ENCODE measurements around the gene RTEL1. TPM values are rescaled to one million over a fixed set of nuclear protein-coding genes. Genes with fewer than 3 reads are reported as not detected.

The RTEL1 gene
- total RNA-seq, 5 donors from 2014 or later (not counting 1 experiment from before 2014, with no cell fraction given): 30.7 to 41.6 (median 36.8) TPM

- Histone ChIP-seq H3K36me3 (ENCODE audit: control insufficient read depth in 2 of 2, extremely low read depth in 1 of 2, insufficient read depth in 1 of 2, low read length in 1 of 2) (peaks cover 3 to 4% of the 10 kb centered on the region in 2 donors), H3K4me1 (ENCODE audit: control insufficient read depth in 1 of 2, extremely low read depth in 1 of 2, insufficient read depth in 2 of 2, low read length in 2 of 2) (peaks cover 24 to 50% of the 10 kb centered on the region in 2 experiments), H3K4me3 (ENCODE audit: control insufficient read depth in 1 of 2, extremely low read depth in 1 of 2, low read length in 1 of 2) (peak overlapping the region; percentile 79 to 94), H3K27ac (ENCODE audit: low read length) (peak overlapping the region; percentile 82), H3K27me3 (replicated peaks in 1 of 2; ENCODE audit: control insufficient read depth in 2 of 2, extremely low read depth in 1 of 2, insufficient read depth in 2 of 2, low read length in 1 of 2) (peaks cover 0 to 2% of the 10 kb centered on the region in 2 experiments), H3K9me3 (no peaks in the 10 kb centered on the region)
- Mint-ChIP-seq H3K27me3 (no peaks in the 10 kb centered on the region), H3K9me3 (no peaks in the 10 kb centered on the region), H3K27ac (peak overlapping the region; percentile 71 to 85), H3K4me3 (peak overlapping the region; percentile 74 to 80 (median 79)), H3K36me3 (peaks cover 8% of the 10 kb centered on the region), H3K4me1 (peaks cover 33 to 45% (median 42%) of the 10 kb centered on the region in 3 donors)
- ChIA-PET CTCF (interaction anchor here in 1 of 2 donors (0.6 to 2.0 kb wide), 17 partner anchors 9 to 339 kb away, joined by 3 to 22 read pairs (median 6); partner anchors contain the start of genes ARFRP1, GMEB2, HELZ2 and PTK6), POLR2A (interaction anchor here (1.0 to 1.5 kb wide), 2 partner anchors 14 kb away, joined by 14 to 21 read pairs; partner anchors contain the start of gene GMEB2 (in 1 of the 2))
- WGBS (ENCODE audit: insufficient coverage): under 1% methylated on average over 38 of the region's 47 CpGs
- DNase-seq: peak in 32 of 35 experiments; percentile 37 to 69 (median 56)
- peak; percentile 24 to 38 (median 32) for ATAC-seq (replicated peaks in 1 of 4)
Observed at GRCh38 chr20:63641146-63641791, 16.8 kb upstream of the RTEL1 start.

DNA sequence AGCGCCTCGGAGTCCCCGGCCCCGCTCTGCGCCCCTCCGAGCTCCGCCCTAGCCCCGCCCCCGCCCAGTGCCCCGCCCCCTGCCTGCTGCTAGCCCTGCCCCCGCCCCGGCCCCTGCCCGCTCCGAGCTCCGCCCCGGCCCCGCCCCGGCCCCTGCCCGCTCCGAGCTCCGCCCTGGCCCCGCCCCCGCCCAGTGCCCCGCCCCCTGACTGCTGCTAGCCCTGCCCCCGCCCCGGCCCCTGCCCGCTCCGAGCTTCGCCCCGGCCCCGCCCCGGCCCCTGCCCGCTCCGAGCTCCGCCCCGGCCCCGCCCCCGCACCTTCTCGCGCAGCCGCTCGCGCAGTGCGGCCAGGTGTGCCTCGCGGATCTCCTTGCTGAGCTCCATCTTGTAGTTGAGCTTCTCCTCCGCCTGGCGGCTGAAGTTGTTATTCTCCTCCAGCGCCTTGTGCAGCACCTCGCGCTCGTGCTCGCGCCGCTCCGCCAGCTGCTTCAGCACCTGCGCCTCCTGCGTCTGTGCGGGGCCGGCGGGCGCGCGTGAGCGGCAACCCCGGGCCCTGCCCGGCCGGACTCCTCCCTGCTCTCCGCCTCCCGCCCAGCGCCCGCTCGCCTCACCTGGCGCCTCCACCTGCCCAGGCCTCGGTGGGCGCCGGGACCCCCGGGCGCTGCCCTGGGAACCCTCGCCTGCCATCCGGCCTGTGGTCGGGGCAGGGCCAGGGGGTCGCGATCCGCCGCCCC is 16.2 kb upstream of the RTEL1 start:
- CTCF ChIA-PET: interaction anchor here (0.5 to 2.0 kb wide), 21 partner anchors 9 to 417 kb away, joined by 3 to 22 read pairs (median 5); partner anchors contain the start of genes ARFRP1 (in 1 of the 2), GMEB2 (in 1 of the 2), HELZ2 (in 1 of the 2) and PTK6 (in 1 of the 2)
- Histone ChIP-seq H3K36me3 (ENCODE audit: control insufficient read depth in 2 of 2, extremely low read depth in 1 of 2, insufficient read depth in 1 of 2, low read length in 1 of 2) (peaks cover 3 to 4% of the 10 kb centered on the region in 2 donors), H3K4me3 (ENCODE audit: control insufficient read depth in 1 of 2, extremely low read depth in 1 of 2, low read length in 1 of 2) (peak overlapping the region in 1 of 2 donors; percentile 94), H3K9me3 (no peaks in the 10 kb centered on the region), H3K27ac (ENCODE audit: low read length) (peak overlapping the region; percentile 82), H3K4me1 (ENCODE audit: control insufficient read depth in 1 of 2, extremely low read depth in 1 of 2, insufficient read depth in 2 of 2, low read length in 2 of 2) (peaks cover 21 to 43% of the 10 kb centered on the region in 2 experiments), H3K27me3 (replicated peaks in 1 of 2; ENCODE audit: control insufficient read depth in 2 of 2, extremely low read depth in 1 of 2, insufficient read depth in 2 of 2, low read length in 1 of 2) (peaks cover 0 to 2% of the 10 kb centered on the region in 2 experiments)
- Mint-ChIP-seq H3K36me3 (peaks cover 8% of the 10 kb centered on the region), H3K4me3 (peak overlapping the region; percentile 74 to 80 (median 79)), H3K27ac (peak overlapping the region; percentile 55 to 68), H3K9me3 (no peaks in the 10 kb centered on the region), H3K27me3 (no peaks in the 10 kb centered on the region), H3K4me1 (peaks cover 29 to 42% (median 37%) of the 10 kb centered on the region in 3 donors)
- DNase-seq: peak; percentile 91 to 99 (median 96)
- under 1% methylated on average over 54 of the region's 86 CpGs for WGBS (ENCODE audit: insufficient coverage)
- ATAC-seq (replicated peaks in 1 of 4): peak; percentile 54 to 72 (median 62)
- POLR2A ChIA-PET: interaction anchor here (1.0 to 1.5 kb wide), 2 partner anchors 14 to 15 kb away, joined by 14 to 21 read pairs; partner anchors contain the start of gene GMEB2 (in 1 of the 2)

DNA sequence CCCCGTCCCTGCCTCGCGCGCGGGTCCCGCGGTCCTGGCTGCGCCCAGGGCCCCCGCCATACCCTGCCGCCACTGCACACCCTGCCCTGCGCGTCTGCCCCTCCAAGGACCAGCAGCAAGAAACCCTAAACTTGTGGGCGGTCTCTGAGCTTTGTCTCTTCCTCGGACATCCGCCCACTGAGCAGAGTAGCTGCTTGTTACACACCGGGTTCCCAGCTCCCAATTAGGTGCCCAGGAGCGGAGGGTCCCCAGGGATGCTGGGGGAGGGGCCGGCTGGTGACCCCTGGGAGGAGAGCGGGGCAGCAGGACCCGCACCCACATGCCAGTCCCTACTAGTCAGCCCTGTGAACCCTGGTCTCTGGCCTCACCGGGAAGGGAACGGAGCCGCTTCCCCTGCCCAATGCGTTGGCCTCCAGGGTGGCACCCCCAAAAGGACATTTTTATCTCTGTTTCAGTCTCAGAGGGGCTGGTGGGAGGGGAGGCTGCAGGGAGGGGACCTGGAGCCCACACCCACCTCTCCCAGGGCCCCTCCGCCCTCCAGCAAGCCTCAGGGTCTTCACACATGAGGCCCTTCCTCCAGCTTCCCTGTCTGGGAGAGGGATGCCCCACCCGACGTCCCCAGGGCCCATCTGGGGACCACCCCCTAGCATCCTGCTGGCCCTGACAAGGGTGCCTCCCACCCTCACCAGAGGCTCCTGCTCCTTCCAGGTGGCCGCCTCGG is 15.4 kb upstream of the RTEL1 start:
- DNase-seq (peak in 2 of 35 experiments; percentile 7 to 24), ATAC-seq (replicated peaks in 1 of 4) (no peak)
- no peaks in the 10 kb centered on the region for H3K27me3 Mint-ChIP-seq
- peaks cover 8% of the 10 kb centered on the region for H3K36me3 Mint-ChIP-seq
- peak overlapping the region in 2 of 3 donors; percentile 53 to 80 for H3K4me3 Mint-ChIP-seq
- peak overlapping the region; percentile 85 to 89 for H3K27ac Mint-ChIP-seq
- Histone ChIP-seq H3K4me1 (ENCODE audit: control insufficient read depth in 1 of 2, extremely low read depth in 1 of 2, insufficient read depth in 2 of 2, low read length in 2 of 2) (peaks cover 16 to 36% of the 10 kb centered on the region in 2 experiments), H3K27ac (ENCODE audit: low read length) (peak overlapping the region; percentile 64), H3K9me3 (no peaks in the 10 kb centered on the region), H3K36me3 (ENCODE audit: control insufficient read depth in 2 of 2, extremely low read depth in 1 of 2, insufficient read depth in 1 of 2, low read length in 1 of 2) (peaks cover 3 to 4% of the 10 kb centered on the region in 2 donors), H3K4me3 (ENCODE audit: control insufficient read depth in 1 of 2, extremely low read depth in 1 of 2, low read length in 1 of 2) (peak overlapping the region; percentile 19 to 32), H3K27me3 (replicated peaks in 1 of 2; ENCODE audit: control insufficient read depth in 2 of 2, extremely low read depth in 1 of 2, insufficient read depth in 2 of 2, low read length in 1 of 2) (peaks cover 0 to 2% of the 10 kb centered on the region in 2 experiments)
- 36% methylated on average over 22 of the region's 29 CpGs for WGBS (ENCODE audit: insufficient coverage)
- H3K9me3 Mint-ChIP-seq: no peaks in the 10 kb centered on the region
- POLR2A ChIA-PET: interaction anchor here in 1 of 2 donors (1.5 kb wide), 1 partner anchor 16 kb away, joined by 21 read pairs; the partner anchor contains the start of gene GMEB2
- H3K4me1 Mint-ChIP-seq: peaks cover 23 to 38% (median 31%) of the 10 kb centered on the region in 3 donors
- CTCF ChIA-PET: interaction anchor here (0.5 to 2.0 kb wide), 14 partner anchors 8 to 416 kb away, joined by 3 to 22 read pairs (median 6); partner anchors contain the start of genes ARFRP1 (in 1 of the 2), GMEB2 (in 1 of the 2), HELZ2 (in 1 of the 2) and PTK6 (in 1 of the 2)

GRCh38 chr20:63643499-63643898 is 14.6 kb upstream of the RTEL1 start:
- Histone ChIP-seq H3K27me3 (replicated peaks in 1 of 2; ENCODE audit: control insufficient read depth in 2 of 2, extremely low read depth in 1 of 2, insufficient read depth in 2 of 2, low read length in 1 of 2) (peaks cover 0 to 2% of the 10 kb centered on the region in 2 experiments), H3K36me3 (ENCODE audit: control insufficient read depth in 2 of 2, extremely low read depth in 1 of 2, insufficient read depth in 1 of 2, low read length in 1 of 2) (peaks cover 3 to 6% of the 10 kb centered on the region in 2 donors), H3K27ac (ENCODE audit: low read length) (no peak overlapping the region), H3K4me1 (ENCODE audit: control insufficient read depth in 1 of 2, extremely low read depth in 1 of 2, insufficient read depth in 2 of 2, low read length in 2 of 2) (peaks cover 14 to 28% of the 10 kb centered on the region in 2 experiments), H3K4me3 (ENCODE audit: control insufficient read depth in 1 of 2, extremely low read depth in 1 of 2, low read length in 1 of 2) (no peak overlapping the region), H3K9me3 (no peaks in the 10 kb centered on the region)
- ATAC-seq (replicated peaks in 1 of 4) (no peak), DNase-seq (no peak)
- H3K27ac Mint-ChIP-seq: peak overlapping the region; percentile 85 to 89
- peaks cover 8% of the 10 kb centered on the region for H3K36me3 Mint-ChIP-seq
- H3K9me3 Mint-ChIP-seq: no peaks in the 10 kb centered on the region
- H3K27me3 Mint-ChIP-seq: no peaks in the 10 kb centered on the region
- 100% methylated on average over 6 of the region's 10 CpGs for WGBS (ENCODE audit: insufficient coverage)
- POLR2A ChIA-PET: no interaction called here
- peaks cover 17 to 31% (median 26%) of the 10 kb centered on the region in 3 donors for H3K4me1 Mint-ChIP-seq
- H3K4me3 Mint-ChIP-seq: peak overlapping the region in 2 of 3 donors; percentile 53 to 80
- CTCF ChIA-PET: interaction anchor here in 1 of 2 donors (1.4 kb wide), 1 partner anchor 25 kb away, joined by 3 read pairs; no protein-coding TSS in a partner anchor

- ATAC-seq (replicated peaks in 1 of 4): no peak
- no peaks in the 10 kb centered on the region for H3K9me3 Mint-ChIP-seq
- CTCF ChIA-PET: no interaction called here
Observed at GRCh38 chr20:63643946-63644345, 14.2 kb upstream of the RTEL1 start.

More at GRCh38 chr20:63643946-63644345, 14.2 kb upstream of the RTEL1 start:
- Mint-ChIP-seq H3K4me3 (peak overlapping the region in 1 of 3 donors; percentile 80), H3K27ac (peak overlapping the region; percentile 44 to 71), H3K27me3 (no peaks in the 10 kb centered on the region), H3K36me3 (peaks cover 8% of the 10 kb centered on the region), H3K4me1 (peaks cover 16 to 27% (median 22%) of the 10 kb centered on the region in 3 donors)
- Histone ChIP-seq H3K9me3 (no peaks in the 10 kb centered on the region), H3K4me3 (ENCODE audit: control insufficient read depth in 1 of 2, extremely low read depth in 1 of 2, low read length in 1 of 2) (no peak overlapping the region), H3K27ac (ENCODE audit: low read length) (no peak overlapping the region), H3K4me1 (ENCODE audit: control insufficient read depth in 1 of 2, extremely low read depth in 1 of 2, insufficient read depth in 2 of 2, low read length in 2 of 2) (peaks cover 13 to 27% of the 10 kb centered on the region in 2 experiments), H3K27me3 (replicated peaks in 1 of 2; ENCODE audit: control insufficient read depth in 2 of 2, extremely low read depth in 1 of 2, insufficient read depth in 2 of 2, low read length in 1 of 2) (peaks cover 0 to 2% of the 10 kb centered on the region in 2 experiments), H3K36me3 (ENCODE audit: control insufficient read depth in 2 of 2, extremely low read depth in 1 of 2, insufficient read depth in 1 of 2, low read length in 1 of 2) (peaks cover 3 to 10% of the 10 kb centered on the region in 2 donors)
- 96% methylated on average over 10 of the region's 15 CpGs for WGBS (ENCODE audit: insufficient coverage)
- POLR2A ChIA-PET: no interaction called here
- DNase-seq: no peak

All from T-cell (primary cell).